ENCODE measurements around the gene PROKR1.
A peak's percentile ranks its signal among the peaks of the same experiment; 100 is the strongest.
"Not testable (repeated sequence)": the region's sequence is repeated elsewhere in the genome, so short reads cannot be mapped to it uniquely, and the experiment has no call there.

The PROKR1 gene

GRCh38 chr2:68658266-68658665, 14.9 kb downstream of the PROKR1 start:
- FAIRE-seq = no peak
- no peak for DNase-seq (ENCODE audit: low spot score)

DNA sequence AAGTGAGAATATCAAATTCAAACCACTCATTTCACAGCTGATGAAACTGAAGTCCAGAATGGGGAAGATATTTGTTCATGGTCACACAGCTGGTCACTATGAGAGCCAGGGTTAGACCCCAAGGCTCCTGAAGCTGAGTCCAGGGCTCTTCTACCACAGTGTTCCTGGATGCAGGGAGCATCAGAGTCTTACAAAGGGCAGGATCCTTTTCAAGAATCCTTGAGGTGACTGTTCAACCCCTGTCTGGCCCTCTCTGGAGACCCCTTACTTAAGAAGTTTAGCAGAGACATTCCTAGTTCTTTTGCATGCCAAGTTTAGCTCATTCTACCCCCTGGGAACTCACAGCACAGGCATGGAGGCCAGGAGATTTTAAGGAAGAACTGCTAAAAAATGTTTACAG, 15.7 kb downstream of the PROKR1 start:
- DNase-seq (ENCODE audit: low spot score) = no peak
- no peak for FAIRE-seq

DNA sequence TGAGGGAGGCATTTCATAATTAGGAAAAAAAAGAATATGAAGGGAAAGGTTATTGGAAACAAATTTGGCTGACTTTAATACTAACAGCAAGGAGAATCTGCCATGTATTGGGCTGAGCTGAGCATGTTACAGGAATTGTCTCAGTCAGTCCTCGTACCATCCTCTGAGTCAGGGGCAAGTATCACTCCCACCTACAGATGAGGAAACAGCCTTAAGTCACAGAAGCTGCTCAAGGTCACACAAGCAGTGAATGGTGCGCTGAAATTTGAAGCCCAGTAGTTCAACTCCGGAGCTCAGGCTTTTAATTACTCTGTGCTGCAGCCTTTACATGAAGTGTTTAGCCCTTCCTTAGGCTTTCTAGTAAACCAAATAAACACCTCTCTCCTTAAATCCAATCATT, 17.3 kb downstream of the PROKR1 start:
- FAIRE-seq (no peak), DNase-seq (ENCODE audit: low spot score) (no peak)

DNA sequence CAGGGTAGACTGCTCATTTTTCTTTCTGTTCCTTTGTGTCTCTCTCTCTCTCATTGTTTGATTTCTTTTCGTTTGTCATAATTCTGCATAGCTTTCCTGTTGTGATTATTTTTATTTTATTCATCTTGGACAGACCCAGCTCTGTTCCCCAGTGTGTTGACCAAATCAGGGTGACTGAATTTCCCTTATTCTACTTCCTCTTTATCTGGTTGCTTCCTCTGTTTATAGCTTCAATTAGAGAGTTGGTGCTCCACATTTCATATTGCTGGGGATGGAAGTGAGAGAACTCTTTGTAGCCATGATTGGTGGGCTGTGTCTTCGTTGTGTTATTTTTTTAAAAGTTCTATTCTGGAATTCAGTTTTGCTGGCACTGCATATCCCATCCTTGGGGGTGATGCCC, 19.1 kb downstream of the PROKR1 start:
- FAIRE-seq (no peak), DNase-seq (ENCODE audit: low spot score) (no peak)

DNA sequence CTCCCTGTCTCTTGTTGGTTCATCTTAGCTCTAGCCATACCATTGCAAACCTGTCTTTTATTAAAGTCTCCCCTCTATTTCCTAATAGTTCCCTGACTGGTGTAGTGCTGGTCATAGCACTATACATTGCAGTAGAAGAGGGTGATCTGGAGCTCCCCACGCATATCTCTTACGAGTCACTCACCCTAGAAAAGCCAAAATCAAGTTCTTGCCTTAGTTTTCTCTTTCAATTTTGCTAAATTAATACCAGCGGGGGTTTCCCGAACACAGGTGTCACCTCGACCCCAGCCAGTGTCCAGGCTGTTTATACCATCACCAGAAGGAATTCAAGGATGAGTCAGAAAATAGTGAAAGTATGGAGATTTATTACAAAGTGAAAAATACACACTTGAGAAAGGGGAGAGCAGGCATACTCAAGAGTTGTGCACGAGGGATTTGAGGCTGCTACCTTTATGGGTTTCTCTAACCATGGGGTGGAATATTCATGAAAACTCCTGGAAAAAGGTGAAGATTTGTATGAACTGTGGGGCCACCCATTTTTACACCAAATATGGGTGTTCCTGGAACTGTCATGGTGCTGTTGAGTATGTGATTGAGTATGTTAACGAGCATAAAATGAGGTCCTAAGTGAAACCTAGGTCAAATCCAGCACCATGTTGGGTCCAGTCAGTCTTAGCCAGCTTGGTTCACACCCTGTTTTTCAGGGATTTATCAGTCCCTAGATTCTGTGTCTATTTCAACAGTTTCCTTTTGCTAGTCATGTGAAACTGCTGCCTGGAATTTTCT, 20.2 kb downstream of the PROKR1 start:
- peak; percentile 55 for FAIRE-seq
- no peak for DNase-seq (ENCODE audit: low spot score)

GRCh38 chr2:68667371-68667770, 24.0 kb downstream of the PROKR1 start:
- DNase-seq (ENCODE audit: low spot score) = no peak
- no peak for FAIRE-seq

DNA sequence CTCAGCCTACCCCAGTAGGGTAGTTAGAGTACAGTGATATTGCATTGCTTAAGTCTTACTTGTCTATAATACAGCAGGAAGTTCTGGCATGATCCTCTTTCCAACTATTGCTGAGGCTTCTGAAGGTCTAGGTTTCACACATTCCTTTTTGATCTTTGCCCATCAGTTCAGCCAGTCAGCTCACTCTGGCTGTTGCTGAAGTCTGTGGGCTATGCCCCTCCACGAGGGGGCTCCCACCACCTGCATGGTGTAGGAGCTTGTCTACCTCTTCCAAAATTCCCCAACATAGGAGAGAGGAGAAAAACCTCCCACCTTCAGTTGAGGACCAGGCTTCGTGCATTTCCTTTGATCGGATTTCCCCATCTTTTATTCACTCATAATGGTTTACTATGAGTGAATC, 26.3 kb downstream of the PROKR1 start:
- DNase-seq (ENCODE audit: low spot score) (no peak), FAIRE-seq (no peak)

DNA sequence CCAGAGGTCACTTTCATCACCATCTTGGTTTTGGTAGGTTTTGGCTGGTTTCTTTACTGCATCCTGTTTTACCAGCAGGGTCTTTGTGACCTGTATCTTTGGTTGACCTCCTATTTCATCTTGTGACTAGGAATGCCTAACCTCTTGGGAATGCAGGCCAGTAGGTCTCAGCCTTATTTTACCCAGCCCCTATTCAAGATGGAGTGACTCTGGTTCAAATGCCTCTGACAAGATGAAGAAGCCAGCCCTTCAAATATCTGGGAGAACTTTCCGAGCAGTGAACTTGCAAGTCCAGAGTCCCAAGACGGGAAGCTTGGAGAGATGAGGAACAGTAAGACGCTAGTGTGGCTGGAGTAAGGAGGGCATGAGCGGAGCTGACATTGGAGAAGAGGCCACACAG, 28.6 kb downstream of the PROKR1 start:
- DNase-seq (ENCODE audit: low spot score) (no peak), FAIRE-seq (no peak)

DNA sequence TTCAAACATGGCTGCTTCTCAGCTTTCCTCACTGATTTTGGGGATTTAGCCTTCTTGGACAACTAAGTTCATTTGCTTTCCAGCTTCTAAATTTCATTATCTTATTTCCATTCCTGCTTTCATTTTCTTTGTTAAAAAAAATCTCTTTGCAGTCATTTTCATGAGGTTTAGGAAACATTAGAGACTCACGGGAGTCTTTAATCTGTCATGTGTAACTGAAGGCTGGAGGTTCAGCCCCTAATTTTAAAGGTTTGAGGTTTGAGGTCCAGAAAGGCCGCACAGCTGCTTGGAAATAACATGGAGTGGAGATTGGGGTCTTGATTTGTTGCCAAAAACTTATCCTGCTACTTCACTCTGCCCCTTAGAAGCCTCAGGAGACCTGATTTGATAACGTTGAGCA, 30.3 kb downstream of the PROKR1 start:
- DNase-seq (ENCODE audit: low spot score) (no peak), FAIRE-seq (no peak)

GRCh38 chr2:68675470-68675869, 32.1 kb downstream of the PROKR1 start:
- no peak for FAIRE-seq

GRCh38 chr2:68677837-68678236, 34.5 kb downstream of the PROKR1 start:
- not testable (repeated sequence) for DNase-seq (ENCODE audit: low spot score); FAIRE-seq

More at GRCh38 chr2:68675470-68675869, 32.1 kb downstream of the PROKR1 start:
- no peak for DNase-seq (ENCODE audit: low spot score)

GRCh38 chr2:68679166-68679916, 36.0 kb downstream of the PROKR1 start:
- DNase-seq (ENCODE audit: low spot score); FAIRE-seq: not testable (repeated sequence)

GRCh38 chr2:68679917-68680267, 36.5 kb downstream of the PROKR1 start:
- not testable (repeated sequence) for FAIRE-seq; DNase-seq (ENCODE audit: low spot score)

DNA sequence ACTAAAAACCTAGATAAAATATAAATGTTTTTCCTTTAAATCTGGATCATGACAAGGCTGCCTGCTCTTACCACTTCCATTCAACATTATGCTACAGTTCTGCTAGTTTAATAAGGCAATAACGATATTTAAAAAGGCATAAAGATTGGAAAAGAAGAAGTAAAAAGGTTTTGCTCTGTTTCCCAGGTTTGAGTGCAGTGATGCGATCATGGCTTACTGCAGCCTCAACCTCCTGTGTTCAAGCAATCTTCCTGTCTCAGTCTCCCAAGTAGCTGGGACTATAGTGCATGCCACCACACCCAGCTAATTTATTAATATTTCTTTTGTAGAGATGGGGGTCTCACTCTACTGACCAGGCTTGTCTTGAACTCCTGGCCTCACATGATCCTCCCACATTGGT, 40.8 kb downstream of the PROKR1 start:
- FAIRE-seq = no peak
- DNase-seq (ENCODE audit: low spot score) = no peak

DNA sequence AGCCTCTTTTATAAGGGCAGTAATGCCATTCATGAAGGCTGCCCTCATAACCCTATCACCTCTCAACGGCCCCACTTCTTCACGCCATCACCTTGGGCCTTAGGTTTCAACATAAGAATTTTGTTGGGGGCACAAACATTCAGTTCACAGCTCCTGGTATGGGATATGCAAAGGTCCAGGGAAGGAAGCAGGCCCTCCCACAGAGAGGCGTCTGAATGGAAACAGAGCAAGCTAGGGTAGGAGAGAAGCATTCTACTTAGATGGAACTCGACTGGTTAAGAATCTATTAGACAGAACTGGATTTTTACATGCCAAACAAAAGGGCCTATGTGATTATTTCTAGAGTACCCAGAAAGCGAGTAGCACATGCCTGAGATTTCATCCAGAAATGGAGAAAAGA, 42.8 kb downstream of the PROKR1 start:
- DNase-seq (ENCODE audit: low spot score) = no peak
- no peak for FAIRE-seq

GRCh38 chr2:68687018-68687417, 43.6 kb downstream of the PROKR1 start:
- no peak for DNase-seq (ENCODE audit: low spot score)
- FAIRE-seq = no peak

DNA sequence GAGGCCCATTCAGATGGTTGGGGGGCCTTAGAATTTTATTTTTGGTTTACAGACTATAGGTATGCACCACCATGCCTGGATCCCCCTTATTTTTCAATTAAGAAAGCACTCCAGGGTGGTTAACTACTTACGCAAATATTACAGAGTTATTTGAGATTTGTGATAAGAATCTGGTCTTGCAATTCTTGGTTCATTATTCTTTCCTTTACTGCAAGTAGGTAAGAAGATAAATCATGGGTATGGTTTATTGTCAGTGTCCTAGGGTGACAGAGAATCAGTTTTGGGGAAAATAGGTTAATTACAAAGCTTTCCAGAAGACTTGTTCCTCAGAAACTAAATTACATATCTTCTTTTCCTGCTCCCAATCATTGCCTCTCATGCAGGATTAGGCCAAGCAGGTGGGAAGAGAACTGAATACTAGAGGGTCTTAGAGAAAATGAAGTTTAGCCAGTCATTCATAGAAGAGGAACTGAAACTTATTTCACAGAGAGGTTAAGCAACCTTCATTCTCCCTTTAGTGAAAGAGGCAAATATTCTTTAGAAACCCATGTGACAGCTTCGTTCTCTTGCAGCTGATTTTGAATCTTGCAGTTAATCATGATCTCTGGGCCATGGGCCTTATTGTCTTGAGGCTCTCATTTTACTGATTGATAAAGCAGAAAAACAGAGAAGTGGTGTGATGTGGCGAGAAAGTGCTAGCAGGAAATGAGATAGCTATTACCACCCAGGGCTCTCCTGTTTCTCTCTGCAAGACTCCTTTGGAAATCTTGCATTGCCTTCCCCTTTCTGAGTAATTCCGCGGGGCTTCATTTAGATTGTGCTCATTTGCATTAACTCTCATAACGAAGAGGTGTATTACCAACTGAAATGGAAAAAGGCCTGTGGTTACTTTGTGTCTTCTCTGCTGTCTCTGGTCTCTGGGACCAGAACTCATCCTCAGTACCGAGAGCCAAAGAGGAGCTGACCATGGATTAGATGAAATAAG, 46.5 kb downstream of the PROKR1 start:
- DNase-seq (ENCODE audit: low spot score) = no peak
- FAIRE-seq = no peak

GRCh38 chr2:68690851-68691250, 47.5 kb downstream of the PROKR1 start:
- no peak for FAIRE-seq
- no peak for DNase-seq (ENCODE audit: low spot score)

GRCh38 chr2:68692511-68692910, 49.1 kb downstream of the PROKR1 start:
- no peak for DNase-seq (ENCODE audit: low spot score)

DNA sequence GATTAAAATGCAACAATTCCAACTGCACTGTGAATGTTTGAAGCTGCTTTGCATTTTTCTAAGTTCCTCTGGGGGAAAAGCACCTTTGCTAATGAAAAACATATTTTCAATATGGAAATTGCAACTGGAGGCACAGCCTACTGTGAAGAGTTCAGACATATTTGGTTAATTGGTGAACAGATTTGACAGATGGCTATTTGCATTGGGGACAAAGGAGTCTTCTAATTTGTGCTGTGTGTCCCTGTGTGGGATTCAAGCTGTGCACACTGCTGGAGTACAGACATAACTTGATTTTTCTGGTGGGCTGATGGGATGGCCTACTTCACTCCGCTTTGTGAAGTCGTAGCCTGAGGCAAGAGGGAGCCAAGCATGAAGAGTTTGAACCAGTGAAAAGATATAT, 50.6 kb downstream of the PROKR1 start:
- FAIRE-seq (peak; percentile 9), DNase-seq (ENCODE audit: low spot score) (no peak)

More at GRCh38 chr2:68692511-68692910, 49.1 kb downstream of the PROKR1 start:
- no peak for FAIRE-seq

DNA sequence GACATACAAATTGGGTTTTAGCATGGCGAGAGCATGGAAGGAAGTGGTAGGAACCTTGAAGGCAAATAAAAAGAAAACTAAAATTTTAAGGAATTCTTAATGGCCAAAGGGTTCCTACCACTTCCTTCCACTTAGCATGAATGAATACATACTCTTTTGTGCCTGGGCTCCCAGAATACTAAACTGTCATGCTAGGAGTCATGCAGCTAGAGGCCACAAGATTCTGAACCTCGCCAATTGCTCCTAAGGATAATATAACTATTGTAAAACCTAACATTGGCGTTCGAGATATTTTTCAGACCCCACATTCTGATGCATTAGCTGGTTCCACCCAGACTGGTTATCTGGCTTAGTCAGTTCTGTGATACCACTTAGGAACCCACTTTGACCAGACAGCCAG, 52.6 kb downstream of the PROKR1 start:
- FAIRE-seq (no peak), DNase-seq (ENCODE audit: low spot score) (no peak)

DNA sequence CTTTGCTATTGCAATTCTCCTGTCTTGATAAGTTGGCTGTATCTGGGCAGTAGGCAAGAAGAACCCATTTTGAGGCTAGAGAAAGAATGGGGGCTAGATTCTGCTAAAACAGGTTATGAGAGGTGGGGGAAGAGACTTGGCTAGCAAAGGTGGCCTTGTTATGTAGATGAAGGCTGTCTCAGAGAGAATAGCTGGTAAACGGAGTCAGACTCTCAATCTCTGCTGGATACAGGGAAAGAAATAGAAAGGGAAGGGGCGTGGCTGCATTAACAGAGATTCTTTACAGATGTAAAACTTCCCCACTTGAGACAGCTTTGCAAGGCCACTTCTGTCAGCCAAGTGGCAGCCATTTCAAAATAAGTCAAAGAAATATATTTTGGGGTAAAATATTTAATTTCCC, 53.2 kb downstream of the PROKR1 start:
- DNase-seq (ENCODE audit: low spot score) = no peak
- FAIRE-seq = no peak
